HG03025 (cell line): Measurements from ENCODE around the gene GMCL1.
A peak's percentile ranks its signal among the peaks of the same experiment; 100 is the strongest.
"Not testable (repeated sequence)": the region's sequence is repeated elsewhere in the genome, so short reads cannot be mapped to it uniquely, and the experiment has no call there.

Experiments used
- ATAC-seq: cut with Tn5 transposase; IDR thresholded peaks from one replicate; pipeline ENCODE4 v1.9.1; 2021; ENCODE audit warnings: mild to moderate bottlenecking, moderate library complexity; ENCODE audit not compliant: unreplicated experiment, low FRiP score

GMCL1 gene, protein sequence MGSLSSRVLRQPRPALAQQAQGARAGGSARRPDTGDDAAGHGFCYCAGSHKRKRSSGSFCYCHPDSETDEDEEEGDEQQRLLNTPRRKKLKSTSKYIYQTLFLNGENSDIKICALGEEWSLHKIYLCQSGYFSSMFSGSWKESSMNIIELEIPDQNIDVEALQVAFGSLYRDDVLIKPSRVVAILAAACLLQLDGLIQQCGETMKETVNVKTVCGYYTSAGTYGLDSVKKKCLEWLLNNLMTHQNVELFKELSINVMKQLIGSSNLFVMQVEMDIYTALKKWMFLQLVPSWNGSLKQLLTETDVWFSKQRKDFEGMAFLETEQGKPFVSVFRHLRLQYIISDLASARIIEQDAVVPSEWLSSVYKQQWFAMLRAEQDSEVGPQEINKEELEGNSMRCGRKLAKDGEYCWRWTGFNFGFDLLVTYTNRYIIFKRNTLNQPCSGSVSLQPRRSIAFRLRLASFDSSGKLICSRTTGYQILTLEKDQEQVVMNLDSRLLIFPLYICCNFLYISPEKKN

DNA sequence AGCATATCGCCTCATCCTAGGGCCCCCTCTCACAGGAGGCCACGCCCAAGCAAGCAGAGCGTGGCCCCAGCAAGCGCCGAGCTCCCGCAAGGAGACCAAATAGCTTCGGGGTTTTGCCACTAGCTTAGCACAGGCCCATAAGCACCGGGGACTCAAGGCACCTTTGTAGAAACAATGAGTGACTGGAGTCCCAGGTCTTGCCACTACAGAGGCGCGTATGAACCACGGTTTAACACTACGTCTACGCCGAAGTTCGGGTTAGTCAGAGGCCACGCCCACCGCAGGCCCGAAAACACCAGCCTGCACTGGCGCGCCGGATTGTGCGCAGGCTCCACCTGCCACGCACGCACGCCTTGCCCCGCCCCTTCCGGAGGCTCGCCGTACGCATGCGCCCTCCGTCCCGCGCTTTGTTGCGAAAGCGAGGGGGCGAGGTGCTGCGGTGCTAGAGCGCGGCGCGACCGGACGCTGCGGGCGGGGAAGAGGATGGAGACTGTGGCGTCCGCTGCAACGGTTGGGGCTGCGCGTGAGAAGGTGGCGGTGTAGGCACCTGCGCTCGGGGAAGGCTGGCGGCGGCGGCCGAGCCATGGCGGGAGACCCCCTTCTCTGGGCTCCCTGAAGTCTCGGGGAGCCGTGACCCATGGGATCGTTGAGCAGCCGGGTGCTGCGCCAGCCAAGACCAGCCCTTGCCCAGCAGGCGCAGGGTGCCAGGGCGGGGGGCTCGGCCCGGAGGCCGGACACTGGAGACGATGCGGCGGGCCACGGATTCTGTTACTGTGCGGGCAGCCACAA, at the start of gene GMCL1:
Gene GMCL1 (plus strand): TSS at position 405 of the 789 bp plus-strand sequence. CDS start 233 bp downstream, at position 638.
- ATAC-seq: peak; percentile 80

- no peak for ATAC-seq
Observed at GRCh38 chr2:69780921-69781320, 48.5 kb upstream of the GMCL1 start.

- no peak for ATAC-seq
Observed at GRCh38 chr2:69781321-69782248, 47.9 kb upstream of the GMCL1 start.

- no peak for ATAC-seq
Observed at GRCh38 chr2:69784228-69784627, 45.2 kb upstream of the GMCL1 start.

DNA sequence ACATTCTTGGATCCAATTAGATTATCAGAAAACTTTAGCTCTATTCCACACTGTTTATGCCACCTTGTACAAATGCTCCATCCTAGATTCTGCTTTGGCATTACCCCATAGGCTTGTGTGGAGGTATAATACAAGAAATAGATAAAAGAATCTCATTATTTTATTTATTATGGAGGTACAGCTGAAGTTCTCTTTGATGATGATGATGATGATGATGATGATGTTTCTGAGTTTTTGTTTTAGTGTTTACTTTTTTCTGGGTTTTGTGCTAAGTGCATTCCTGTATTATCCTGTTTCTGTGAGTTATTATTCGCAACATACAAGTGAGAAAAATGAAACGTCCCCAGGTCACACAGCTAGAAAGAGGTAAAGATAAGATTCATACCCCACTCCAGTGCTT, 44.1 kb upstream of the GMCL1 start:
- ATAC-seq: no peak

- no peak for ATAC-seq
Observed at GRCh38 chr2:69786052-69786560, 43.4 kb upstream of the GMCL1 start.

- no peak for ATAC-seq
Observed at GRCh38 chr2:69789175-69789721, 40.2 kb upstream of the GMCL1 start.

GRCh38 chr2:69789772-69790600, 39.5 kb upstream of the GMCL1 start:
- ATAC-seq: no peak

GRCh38 chr2:69790601-69790959, 38.9 kb upstream of the GMCL1 start:
- ATAC-seq: no peak

- no peak for ATAC-seq
Observed at GRCh38 chr2:69791045-69791444, 38.4 kb upstream of the GMCL1 start.

DNA sequence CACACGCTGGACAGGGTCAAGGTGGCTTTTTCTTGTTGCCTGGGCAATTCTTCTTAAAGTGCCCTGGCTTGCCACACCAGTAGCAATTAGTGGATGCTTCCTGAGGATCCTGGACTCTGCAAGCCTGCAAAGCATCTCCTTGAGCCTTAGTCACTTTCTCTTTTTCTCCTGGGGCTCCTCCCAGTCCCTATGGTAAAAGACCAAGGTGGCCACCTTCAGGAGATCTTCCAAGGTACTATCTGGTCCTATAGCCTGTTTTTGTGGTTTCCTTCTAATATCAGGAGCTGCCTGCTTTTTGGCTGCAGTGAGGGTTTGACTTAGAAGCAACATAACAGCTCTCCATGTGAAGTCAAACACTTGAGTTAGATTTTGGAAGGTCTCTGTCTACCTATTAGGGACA, 33.3 kb upstream of the GMCL1 start:
- ATAC-seq: no peak

DNA sequence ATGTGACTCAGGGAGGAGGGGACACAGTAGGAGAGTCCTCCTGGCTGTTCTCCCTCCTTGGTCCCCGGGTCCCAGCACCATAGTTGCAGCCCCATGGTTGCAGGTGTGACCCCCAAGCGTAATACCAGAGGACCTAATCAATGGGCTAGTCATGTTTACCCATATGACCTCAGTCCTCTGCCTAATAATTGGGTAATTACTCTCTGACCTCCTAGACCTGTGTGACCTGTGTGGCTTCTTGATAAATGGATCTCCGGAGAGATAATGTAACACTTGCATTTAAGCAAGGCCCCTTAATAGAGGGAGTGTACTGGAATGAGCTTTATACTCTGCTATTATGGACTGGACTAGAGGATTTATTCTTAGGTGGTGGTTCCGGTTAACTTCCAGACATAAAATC, 32.2 kb upstream of the GMCL1 start:
- ATAC-seq: no peak

DNA sequence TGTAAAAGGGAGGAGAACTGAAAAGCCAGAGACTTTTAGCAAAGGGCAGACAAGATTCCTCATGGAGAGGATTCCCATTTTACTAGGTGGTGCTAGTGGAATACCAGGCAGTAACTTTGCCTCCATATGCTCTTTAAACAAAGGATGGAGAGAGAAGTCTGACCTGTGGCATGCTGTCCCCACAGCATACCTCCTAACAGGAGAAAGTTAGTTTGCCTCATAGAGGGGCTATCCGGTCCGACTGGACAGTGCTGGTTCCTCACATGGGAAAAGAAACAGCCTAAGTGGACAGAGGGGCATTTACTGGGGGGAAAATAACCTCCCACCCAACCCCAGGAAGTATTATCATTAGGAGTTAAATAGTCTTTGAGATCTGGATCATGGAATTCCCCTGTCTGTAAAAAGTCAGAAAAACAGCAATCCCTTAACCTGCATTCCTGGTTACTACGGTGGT, 31.6 kb upstream of the GMCL1 start:
- ATAC-seq: no peak

DNA sequence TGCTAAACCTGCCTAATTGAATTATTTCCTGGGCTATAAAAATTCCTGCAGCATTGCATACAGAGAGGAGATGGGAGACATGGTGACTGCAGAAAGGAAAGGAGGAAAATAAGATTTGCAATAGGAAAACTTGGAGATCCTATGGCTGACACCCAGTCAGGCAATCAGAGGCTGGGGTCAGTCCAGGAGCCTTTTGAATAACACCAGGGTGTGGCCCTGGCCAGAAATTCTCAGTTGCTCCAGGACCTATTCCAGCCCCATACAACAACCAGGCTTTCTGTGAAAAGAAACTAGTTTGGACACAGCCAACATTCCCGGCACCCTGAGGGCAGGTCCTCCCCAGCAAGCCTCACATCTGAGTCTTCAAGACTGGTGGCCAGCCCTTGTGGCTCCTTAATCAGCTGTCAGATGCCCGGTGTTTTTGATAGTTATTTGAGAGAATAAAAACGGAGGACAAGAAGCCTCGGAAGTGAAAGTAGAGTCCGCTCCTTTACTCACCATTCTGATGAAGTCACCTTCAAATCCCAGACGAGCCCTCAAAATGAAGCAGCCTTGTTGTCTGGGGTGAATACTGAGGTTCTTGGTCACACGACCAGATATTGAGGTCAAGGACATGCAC, 31.1 kb upstream of the GMCL1 start:
- ATAC-seq: no peak

DNA sequence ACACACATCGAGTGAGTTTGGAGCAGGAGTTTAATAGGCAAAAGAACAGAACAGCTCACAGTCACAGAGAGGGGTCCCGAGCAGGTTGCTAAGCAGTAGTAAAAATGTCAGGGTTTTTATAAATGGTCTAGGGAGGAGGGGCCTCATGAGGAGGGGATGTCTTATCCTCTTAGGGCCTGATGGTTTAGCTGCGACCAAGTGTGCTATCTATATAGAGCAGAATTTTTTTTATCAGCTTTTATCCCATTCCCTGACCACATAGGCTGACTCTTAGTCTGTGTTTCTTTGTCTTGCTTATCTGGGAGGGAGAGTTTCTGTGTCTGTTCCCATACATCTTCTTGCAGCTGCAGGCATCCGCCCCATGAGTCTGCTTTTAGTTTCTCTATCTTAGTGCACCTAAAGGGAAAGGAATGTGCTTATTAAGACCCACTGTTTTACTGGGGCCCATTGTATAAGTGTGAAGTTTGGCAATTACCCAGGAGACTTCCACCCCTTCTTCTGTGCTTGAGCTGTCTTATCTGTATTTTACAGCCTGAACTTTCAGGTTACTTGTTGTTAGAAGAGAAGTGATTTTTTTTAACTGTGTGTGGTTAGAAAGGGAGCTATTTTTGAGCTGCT, 30.4 kb upstream of the GMCL1 start:
- no peak for ATAC-seq

DNA sequence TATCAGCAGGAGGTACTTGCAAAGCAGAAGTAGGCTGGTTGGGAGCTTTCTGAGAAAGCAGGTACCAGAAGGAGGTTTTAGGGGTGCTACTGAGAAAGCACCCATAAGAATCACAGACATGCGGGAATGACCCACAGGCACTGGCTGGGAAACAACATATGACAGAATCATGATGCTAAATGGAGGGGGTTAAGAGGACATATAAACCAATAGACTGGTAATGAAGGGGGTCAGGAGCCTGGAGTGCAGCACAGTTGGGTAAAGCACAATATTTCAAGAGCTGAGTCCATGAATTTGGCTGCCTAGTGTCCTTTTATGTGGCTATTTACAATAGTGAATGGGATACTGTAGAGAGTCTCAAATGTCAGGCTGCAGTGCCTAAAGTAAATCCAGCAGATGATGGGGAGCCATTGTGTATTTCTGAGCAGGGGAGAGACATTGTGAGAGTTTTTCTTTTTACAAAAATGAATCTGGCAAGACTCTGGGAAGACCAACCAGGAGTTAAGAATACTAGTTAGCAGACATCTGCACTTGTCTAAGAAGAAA, 27.6 kb upstream of the GMCL1 start:
- ATAC-seq: no peak

GRCh38 chr2:69802781-69803367, 26.6 kb upstream of the GMCL1 start:
- ATAC-seq: not testable (repeated sequence)

- ATAC-seq: no peak
Observed at GRCh38 chr2:69804416-69804815, 25.0 kb upstream of the GMCL1 start.
